GM11168 (cell line): ENCODE data around the gene RTEL1.

ENCODE experiments used
- in situ Hi-C: fragments of 300-500 bp; cut with MboI; formaldehyde crosslinking; loops from one replicate; pipeline ENCODE4 v1.12.0; 2022; ENCODE audit warnings: low sequenced_read_pairs; ENCODE audit not compliant: unreplicated experiment

RTEL1 gene

GRCh38 chr20:63744574-63745423, 86.7 kb downstream of the RTEL1 start:
- in situ Hi-C loops: no loop called here

- in situ Hi-C loops: no loop called here
Observed at GRCh38 chr20:63745424-63745805, 87.3 kb downstream of the RTEL1 start.
